Left lung (tissue), 10 donors: ENCODE measurements around the gene PTPN23. TPM values are rescaled to one million over a fixed set of nuclear protein-coding genes. Genes with fewer than 3 reads are reported as not detected.

Experiments
- ATAC-seq: fragments of 200-7000 bp; cut with Tn5 transposase; one replicate; pipeline ENCODE4 v1.9.1; 2020; ENCODE audit warnings: moderate library complexity
- DNase-seq, 4 donors: peaks; one replicate each; pipeline ENCODE4 v3.0.0-alpha.2; 2013 to 2020
- H3K27ac ChIP-seq, 2 donors: fragments of 200-600 bp; sonication (generic) in 1 of 2; one replicate each; pipeline versions ENCODE4 v1.5.0 to v1.8.0; 2020 to 2021
- H3K27me3 ChIP-seq, 2 donors: fragments of 200-600 bp; sonication (generic) in 1 of 2; one replicate each; pipeline versions ENCODE4 v1.5.0 to v1.8.0; 2020 to 2021
- H3K36me3 ChIP-seq, 2 donors: fragments of 200-600 bp; sonication (generic) in 1 of 2; one replicate each; pipeline versions ENCODE4 v1.5.0 to v1.8.0; 2020 to 2021
- H3K4me1 ChIP-seq, 2 donors: fragments of 200-600 bp; one replicate each; pipeline ENCODE4 v1.8.0; 2021
- H3K4me3 ChIP-seq, 2 donors: fragments of 200-600 bp; sonication (generic) in 1 of 2; one replicate each; pipeline versions ENCODE4 v1.5.0 to v1.8.0; 2020 to 2021; ENCODE audit warnings: mild to moderate bottlenecking in 1 of 2
- H3K9me3 ChIP-seq, 2 donors: fragments of 200-600 bp; sonication (generic) in 1 of 2; one replicate each; pipeline versions ENCODE4 v1.5.0 to v1.8.0; 2020 to 2021
- intact Hi-C, 2 donors: fragments of 100-400 bp; cut with DNase I; formaldehyde crosslinking; loops; one replicate each; pipeline versions ENCODE4 v1.11.2 to v1.14.2; 2022
- polyA plus RNA-seq, 6 donors: library from polyadenylated mRNA; unstranded; fragments of 120-200 nt; gene quantifications; one replicate each; pipeline ENCODE4 v1.2.1, GENCODE V29; 2013; ENCODE audit not compliant: insufficient read length in 6 of 6
- total RNA-seq, 2 donors: library from RNA; stranded (reverse); fragmentation: NEBNext Ultra II Directional; extraction: Animal tissue kit (Norgen Biotek cat#: 25700); gene quantifications; one replicate each; pipeline ENCODE4 v1.2.1, GENCODE V29; 2021
- TF ChIP-seq, protein P1 (sequence below), 2 donors: fragments of 200-600 bp; sonication (generic) in 1 of 2; IDR thresholded peaks; one replicate each; pipeline versions ENCODE4 v1.5.0 to v1.8.0; 2021; ENCODE audit warnings: antibody characterized with exemption in 2 of 2
- donor health status: DM: no; HTN: yes; CAD: no.
- donor health status: DM: no; HTN: no; CAD: no.

PTPN23 gene
- total and polyA plus RNA-seq, 8 donors: 19.9 to 53.5 (median 25.6) TPM

DNA sequence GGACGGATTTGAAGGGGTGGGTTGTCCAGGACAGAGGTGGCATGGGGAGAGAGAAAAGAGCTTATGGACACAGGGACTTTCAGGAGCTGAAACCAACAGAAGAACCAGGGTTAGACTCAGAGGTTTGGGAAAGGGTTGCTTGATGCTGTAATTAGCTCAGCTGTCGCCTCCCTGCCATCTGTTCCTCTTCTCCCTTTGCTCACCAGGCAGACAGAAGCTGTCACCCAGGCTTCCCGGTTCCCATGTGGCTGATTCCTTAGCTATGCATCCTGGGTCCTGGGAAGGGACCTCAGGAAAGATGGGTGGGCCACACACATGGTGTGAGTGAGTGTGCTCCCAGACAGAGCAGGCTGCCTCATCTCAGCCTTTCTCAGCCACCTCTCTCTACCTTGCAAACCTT, 14.1 kb downstream of the PTPN23 start:
- Histone ChIP-seq H3K4me1 (peaks cover 4 to 32% of the 10 kb centered on the region in 2 donors), H3K27ac (peak overlapping the region in 1 of 2 donors; percentile 8), H3K36me3 (peaks cover 0 to 31% of the 10 kb centered on the region in 2 donors), H3K4me3 (no peak overlapping the region), H3K9me3 (no peaks in the 10 kb centered on the region), H3K27me3 (no peaks in the 10 kb centered on the region)
- ATAC-seq: no peak
- no peak for DNase-seq
- TF ChIP-seq, protein P1, sequence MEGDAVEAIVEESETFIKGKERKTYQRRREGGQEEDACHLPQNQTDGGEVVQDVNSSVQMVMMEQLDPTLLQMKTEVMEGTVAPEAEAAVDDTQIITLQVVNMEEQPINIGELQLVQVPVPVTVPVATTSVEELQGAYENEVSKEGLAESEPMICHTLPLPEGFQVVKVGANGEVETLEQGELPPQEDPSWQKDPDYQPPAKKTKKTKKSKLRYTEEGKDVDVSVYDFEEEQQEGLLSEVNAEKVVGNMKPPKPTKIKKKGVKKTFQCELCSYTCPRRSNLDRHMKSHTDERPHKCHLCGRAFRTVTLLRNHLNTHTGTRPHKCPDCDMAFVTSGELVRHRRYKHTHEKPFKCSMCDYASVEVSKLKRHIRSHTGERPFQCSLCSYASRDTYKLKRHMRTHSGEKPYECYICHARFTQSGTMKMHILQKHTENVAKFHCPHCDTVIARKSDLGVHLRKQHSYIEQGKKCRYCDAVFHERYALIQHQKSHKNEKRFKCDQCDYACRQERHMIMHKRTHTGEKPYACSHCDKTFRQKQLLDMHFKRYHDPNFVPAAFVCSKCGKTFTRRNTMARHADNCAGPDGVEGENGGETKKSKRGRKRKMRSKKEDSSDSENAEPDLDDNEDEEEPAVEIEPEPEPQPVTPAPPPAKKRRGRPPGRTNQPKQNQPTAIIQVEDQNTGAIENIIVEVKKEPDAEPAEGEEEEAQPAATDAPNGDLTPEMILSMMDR (IDR thresholded peaks at IDR 0.05): no peak
- intact Hi-C loops: no loop called here

- Histone ChIP-seq H3K27ac (no peak overlapping the region), H3K4me1 (peaks cover 4 to 32% of the 10 kb centered on the region in 2 donors), H3K36me3 (peaks cover 0 to 60% of the 10 kb centered on the region in 2 donors), H3K9me3 (no peaks in the 10 kb centered on the region), H3K4me3 (no peak overlapping the region), H3K27me3 (no peaks in the 10 kb centered on the region)
- ATAC-seq (no peak), DNase-seq (peak in 1 of 4 donors; percentile 53)
- intact Hi-C loops: no loop called here
- TF ChIP-seq, protein P1 (IDR thresholded peaks at IDR 0.05): no peak
Observed at GRCh38 chr3:47398228-47398627, 17.4 kb downstream of the PTPN23 start.

GRCh38 chr3:47399016-47399415, 18.2 kb downstream of the PTPN23 start:
- TF ChIP-seq, protein P1 (IDR thresholded peaks at IDR 0.05): no peak
- peaks cover 3 to 24% of the 10 kb centered on the region in 2 donors for H3K4me1 ChIP-seq
- intact Hi-C loops: no loop called here
- no peak overlapping the region for H3K27ac ChIP-seq
- peaks cover 0 to 66% of the 10 kb centered on the region in 2 donors for H3K36me3 ChIP-seq
- DNase-seq: no peak
- no peaks in the 10 kb centered on the region for H3K27me3 ChIP-seq
- no peak overlapping the region for H3K4me3 ChIP-seq
- no peaks in the 10 kb centered on the region for H3K9me3 ChIP-seq
- no peak for ATAC-seq

GRCh38 chr3:47399531-47400270, 18.9 kb downstream of the PTPN23 start:
- Histone ChIP-seq H3K36me3 (peaks cover 0 to 68% of the 10 kb centered on the region in 2 donors), H3K27ac (no peak overlapping the region), H3K4me3 (no peak overlapping the region), H3K4me1 (peaks cover 3 to 17% of the 10 kb centered on the region in 2 donors), H3K27me3 (no peaks in the 10 kb centered on the region), H3K9me3 (no peaks in the 10 kb centered on the region)
- intact Hi-C loops: no loop called here
- ATAC-seq (no peak), DNase-seq (no peak)
- TF ChIP-seq, protein P1 (IDR thresholded peaks at IDR 0.05): no peak

- H3K27ac ChIP-seq: no peak overlapping the region
Observed at GRCh38 chr3:47404431-47404876, 23.6 kb downstream of the PTPN23 start.

More at GRCh38 chr3:47404431-47404876, 23.6 kb downstream of the PTPN23 start:
- Histone ChIP-seq H3K9me3 (no peaks in the 10 kb centered on the region), H3K4me1 (peaks cover 5 to 11% of the 10 kb centered on the region in 2 donors), H3K36me3 (peaks cover 0 to 88% of the 10 kb centered on the region in 2 donors), H3K4me3 (no peak overlapping the region), H3K27me3 (no peaks in the 10 kb centered on the region)
- ATAC-seq (no peak), DNase-seq (no peak)
- intact Hi-C loops: no loop called here
- TF ChIP-seq, protein P1 (IDR thresholded peaks at IDR 0.05): no peak
